CD14-positive monocyte (primary cell): ENCODE results near the gene PTPN2. TPM values are rescaled to one million over a fixed set of nuclear protein-coding genes. Genes with fewer than 3 reads are reported as not detected.

Experiments
- DNase-seq, 3 donors: peaks; one replicate each; pipeline ENCODE4 v3.0.0-alpha.2; 2011 to 2022
- H2AFZ ChIP-seq: 2 replicates; pipeline ENCODE4 v1.6.0; 2012; ENCODE audit warnings: mild to moderate bottlenecking, low read depth, low read length, inconsistent platforms; ENCODE audit not compliant: insufficient read depth, poor library complexity, severe bottlenecking
- H3K27ac ChIP-seq, 2 donors: 1 replicate in 1 of 2; 2 replicates in 1 of 2; pipeline ENCODE4 v1.5.1; 2012 to 2013; ENCODE audit warnings: low read length in 2 of 2, control low read depth in 1 of 2, inconsistent platforms in 1 of 2, low read depth in 1 of 2, mild to moderate bottlenecking in 1 of 2
- H3K27me3 ChIP-seq, 2 donors: one replicate each; pipeline versions ENCODE4 v1.6.0 to v1.6.1; 2011 to 2013; ENCODE audit warnings: low read length in 2 of 2; ENCODE audit not compliant: control insufficient read depth in 2 of 2, insufficient read depth in 2 of 2
- H3K36me3 ChIP-seq, 2 donors: replicated peaks in 1 of 2; 1 replicate in 1 of 2; 2 replicates in 1 of 2; pipeline versions ENCODE4 v1.5.1 to v1.6.1; 2012 to 2013; ENCODE audit warnings: low read length in 2 of 2, control low read depth in 1 of 2, inconsistent platforms in 1 of 2, mild to moderate bottlenecking in 1 of 2; ENCODE audit not compliant: insufficient read depth in 2 of 2, control insufficient read depth in 1 of 2
- H3K4me1 ChIP-seq, 2 donors: 1 replicate in 1 of 2; 2 replicates in 1 of 2; pipeline versions ENCODE4 v1.5.1 to v1.6.1; 2012 to 2013; ENCODE audit warnings: low read length in 2 of 2, control low read depth in 1 of 2, inconsistent platforms in 1 of 2, mild to moderate bottlenecking in 1 of 2, moderate library complexity in 1 of 2; ENCODE audit not compliant: insufficient read depth in 2 of 2, control insufficient read depth in 1 of 2
- H3K4me2 ChIP-seq: replicated peaks from 2 replicates; pipeline ENCODE3; 2012; ENCODE audit warnings: low read length, moderate library complexity, mild to moderate bottlenecking; ENCODE audit not compliant: poor library complexity, severe bottlenecking; ENCODE audit errors: extremely low read depth
- H3K4me3 ChIP-seq, 3 experiments: fragments of 200-600 bp in 1 of 3; sonication (generic) in 1 of 3; replicated peaks in 1 of 3; 1 replicate in 2 of 3; 2 replicates in 1 of 3; pipeline ENCODE4 v1.5.1; 2011 to 2013; ENCODE audit warnings: low read length in 3 of 3, mild to moderate bottlenecking in 3 of 3, control low read depth in 2 of 3, low read depth in 2 of 3, inconsistent platforms in 1 of 3, moderate library complexity in 1 of 3
- H3K79me2 ChIP-seq: 2 replicates; pipeline ENCODE4 v1.6.0; 2012; ENCODE audit warnings: mild to moderate bottlenecking, control low read depth, inconsistent platforms, low read length, moderate library complexity; ENCODE audit not compliant: insufficient read depth
- H3K9ac ChIP-seq: 2 replicates; pipeline ENCODE4 v1.6.0; 2017; ENCODE audit warnings: low read length, mild to moderate bottlenecking; ENCODE audit not compliant: insufficient read depth, poor library complexity, severe bottlenecking
- H3K9me3 ChIP-seq, 2 donors: replicated peaks in 1 of 2; 1 replicate in 1 of 2; 2 replicates in 1 of 2; pipeline versions ENCODE4 v1.5.1 to v1.6.1; 2012 to 2013; ENCODE audit warnings: low read length in 2 of 2, control low read depth in 1 of 2; ENCODE audit not compliant: control insufficient read depth in 1 of 2, insufficient read depth in 1 of 2
- H4K20me1 ChIP-seq: 2 replicates; pipeline ENCODE4 v1.6.0; 2012; ENCODE audit warnings: mild to moderate bottlenecking, low read length, control low read depth, moderate library complexity; ENCODE audit not compliant: insufficient read depth
- H3K27ac Mint-ChIP-seq, 7 donors: one replicate each; pipeline ENCODE4 v1.8.0; 2020; ENCODE audit warnings: mild to moderate bottlenecking in 7 of 7, mixed read lengths in 7 of 7, moderate library complexity in 6 of 7, inconsistent platforms in 2 of 7
- H3K27me3 Mint-ChIP-seq, 3 donors: one replicate each; pipeline ENCODE4 v1.8.0; 2021 to 2022; ENCODE audit warnings: low read depth in 3 of 3, mild to moderate bottlenecking in 3 of 3, mixed read lengths in 3 of 3, moderate library complexity in 3 of 3, inconsistent platforms in 1 of 3
- H3K36me3 Mint-ChIP-seq, 2 donors: one replicate each; pipeline ENCODE4 v1.8.0; 2020; ENCODE audit warnings: mixed read lengths in 2 of 2, inconsistent platforms in 1 of 2, mild to moderate bottlenecking in 1 of 2
- H3K4me1 Mint-ChIP-seq: one replicate; pipeline ENCODE4 v1.8.0; 2020; ENCODE audit warnings: mild to moderate bottlenecking, mixed read lengths
- H3K4me3 Mint-ChIP-seq, 2 donors: one replicate each; pipeline ENCODE4 v1.8.0; 2020; ENCODE audit warnings: mild to moderate bottlenecking in 2 of 2, mixed read lengths in 2 of 2, moderate library complexity in 1 of 2
- H3K9me3 Mint-ChIP-seq, 7 donors: one replicate each; pipeline ENCODE4 v1.8.0; 2020 to 2022; ENCODE audit warnings: mixed read lengths in 7 of 7, mild to moderate bottlenecking in 6 of 7, moderate library complexity in 6 of 7, inconsistent platforms in 2 of 7
- WGBS: methylation state at CpG from one replicate; pipeline ENCODE4 v1.1.5; 2013; ENCODE audit warnings: missing lambda C conversion rate; ENCODE audit not compliant: insufficient coverage; 5-methylcytosine and 5-hydroxymethylcytosine counted together
- intact Hi-C, 2 donors: fragments of 100-400 bp; cut with micrococcal nuclease; formaldehyde crosslinking; loops; one replicate each; pipeline versions ENCODE4 v1.15.0 to v1.15.1; 2023
- polyA plus RNA-seq, 3 donors: library from polyadenylated mRNA; depleted of rRNA in 1 of 3; unstranded in 2 of 3; stranded (reverse) in 1 of 3; fragments of 300-500 nt in 2 of 3; fragments of >200 nt in 1 of 3; fragmentation: Illumina TruSeq in 2 of 3; gene quantifications; 1 replicate in 2 of 3; 2 replicates in 1 of 3; pipeline ENCODE4 v1.2.3, GENCODE V29; 2012 to 2021
- TF ChIP-seq, protein P1 (sequence below): fragments of 200-600 bp; IDR thresholded peaks from one replicate; pipeline ENCODE4 v1.8.0; 2022; ENCODE audit warnings: antibody characterized with exemption, mild to moderate bottlenecking

PTPN2 gene
- polyA plus RNA-seq, 3 donors, result 55.6 to 108 (median 78.4) TPM

GRCh38 chr18:12908706-12909105 lies 24.7 kb upstream of the PTPN2 start:
- Mint-ChIP-seq H3K4me1 (peaks cover 19% of the 10 kb centered on the region), H3K27ac (no peak overlapping the region), H3K4me3 (no peak overlapping the region), H3K36me3 (no peaks in the 10 kb centered on the region), H3K9me3 (peaks cover 0 to 9% (median 2%) of the 10 kb centered on the region in 7 donors), H3K27me3 (peaks cover 14 to 49% (median 27%) of the 10 kb centered on the region in 3 donors)
- H3K79me2 ChIP-seq, result no peaks in the 10 kb centered on the region
- H3K9ac ChIP-seq, result no peak overlapping the region
- 100% methylated on average over 1 of the region's 4 CpGs for WGBS
- H3K4me3 ChIP-seq, result no peak overlapping the region
- intact Hi-C loops, result no loop called here
- no peaks in the 10 kb centered on the region for H3K9me3 ChIP-seq
- H3K36me3 ChIP-seq, result no peaks in the 10 kb centered on the region
- TF ChIP-seq, protein P1, sequence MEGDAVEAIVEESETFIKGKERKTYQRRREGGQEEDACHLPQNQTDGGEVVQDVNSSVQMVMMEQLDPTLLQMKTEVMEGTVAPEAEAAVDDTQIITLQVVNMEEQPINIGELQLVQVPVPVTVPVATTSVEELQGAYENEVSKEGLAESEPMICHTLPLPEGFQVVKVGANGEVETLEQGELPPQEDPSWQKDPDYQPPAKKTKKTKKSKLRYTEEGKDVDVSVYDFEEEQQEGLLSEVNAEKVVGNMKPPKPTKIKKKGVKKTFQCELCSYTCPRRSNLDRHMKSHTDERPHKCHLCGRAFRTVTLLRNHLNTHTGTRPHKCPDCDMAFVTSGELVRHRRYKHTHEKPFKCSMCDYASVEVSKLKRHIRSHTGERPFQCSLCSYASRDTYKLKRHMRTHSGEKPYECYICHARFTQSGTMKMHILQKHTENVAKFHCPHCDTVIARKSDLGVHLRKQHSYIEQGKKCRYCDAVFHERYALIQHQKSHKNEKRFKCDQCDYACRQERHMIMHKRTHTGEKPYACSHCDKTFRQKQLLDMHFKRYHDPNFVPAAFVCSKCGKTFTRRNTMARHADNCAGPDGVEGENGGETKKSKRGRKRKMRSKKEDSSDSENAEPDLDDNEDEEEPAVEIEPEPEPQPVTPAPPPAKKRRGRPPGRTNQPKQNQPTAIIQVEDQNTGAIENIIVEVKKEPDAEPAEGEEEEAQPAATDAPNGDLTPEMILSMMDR, result no peak
- no peaks in the 10 kb centered on the region for H4K20me1 ChIP-seq
- no peak overlapping the region for H3K4me2 ChIP-seq
- no peak overlapping the region for H2AFZ ChIP-seq
- no peak overlapping the region for H3K27ac ChIP-seq
- peaks cover 10 to 14% of the 10 kb centered on the region in 2 donors for H3K4me1 ChIP-seq
- peaks cover 2 to 45% of the 10 kb centered on the region in 2 donors for H3K27me3 ChIP-seq
- no peak for DNase-seq

DNA sequence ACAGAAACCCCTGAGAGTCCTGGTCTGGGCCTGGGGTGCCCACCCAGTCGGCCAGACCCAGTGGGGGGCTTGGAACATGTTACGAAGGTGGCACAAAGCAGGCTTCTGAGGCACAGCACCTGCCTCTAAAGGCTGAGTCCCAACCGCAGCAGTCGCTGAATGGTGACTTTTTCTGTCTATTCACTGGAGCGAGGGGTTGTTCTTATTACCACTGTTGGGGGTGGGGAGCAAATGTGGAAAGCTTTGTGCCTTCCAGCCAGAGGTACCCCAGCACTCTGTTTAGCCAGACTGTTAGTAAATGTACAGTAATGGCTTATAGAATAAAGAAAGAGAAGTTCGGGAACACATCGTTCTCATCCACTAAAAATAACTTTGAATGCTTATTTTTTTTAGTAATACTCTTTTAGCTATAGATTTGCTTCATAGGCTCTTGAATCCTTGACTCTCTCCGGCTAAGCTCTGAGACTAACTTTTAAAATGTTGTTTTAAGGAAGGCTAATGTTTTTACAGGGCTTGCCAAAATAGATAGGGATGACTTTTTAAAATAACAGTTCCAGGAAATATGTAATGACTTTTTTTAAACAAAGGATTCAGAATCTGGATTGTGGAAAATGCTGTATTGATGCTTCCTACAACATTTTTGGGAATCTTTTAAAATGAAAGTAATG lies 23.4 kb upstream of the PTPN2 start:
- intact Hi-C loops, result no loop called here
- Histone ChIP-seq H3K27ac (no peak overlapping the region), H3K4me3 (no peak overlapping the region), H3K36me3 (no peaks in the 10 kb centered on the region), H3K27me3 (peaks cover 2 to 43% of the 10 kb centered on the region in 2 donors), H3K4me2 (no peak overlapping the region), H3K9me3 (no peaks in the 10 kb centered on the region), H3K79me2 (no peaks in the 10 kb centered on the region), H4K20me1 (no peaks in the 10 kb centered on the region), H2AFZ (peak overlapping the region; percentile 29), H3K9ac (no peak overlapping the region), H3K4me1 (peaks cover 10 to 14% of the 10 kb centered on the region in 2 donors)
- H3K4me3 Mint-ChIP-seq, result peak overlapping the region in 1 of 2 donors; percentile 40
- H3K9me3 Mint-ChIP-seq, result peaks cover 0 to 7% (median 0%) of the 10 kb centered on the region in 7 donors
- peaks cover 20% of the 10 kb centered on the region for H3K4me1 Mint-ChIP-seq
- TF ChIP-seq, protein P1, result no peak
- H3K27me3 Mint-ChIP-seq, result peaks cover 14 to 45% (median 25%) of the 10 kb centered on the region in 3 donors
- no peak for DNase-seq
- no peaks in the 10 kb centered on the region for H3K36me3 Mint-ChIP-seq
- 64% methylated on average over 4 of the region's 8 CpGs for WGBS
- H3K27ac Mint-ChIP-seq, result no peak overlapping the region
